GM11168 (cell line): ENCODE results near the gene KIAA1755.
"Not testable (repeated sequence)": the region's sequence is repeated elsewhere in the genome, so short reads cannot be mapped to it uniquely, and the experiment has no call there.

Source experiments
- in situ Hi-C: fragments of 300-500 bp; cut with MboI; formaldehyde crosslinking; loops from one replicate; pipeline ENCODE4 v1.12.0; 2022; ENCODE audit warnings: low sequenced_read_pairs; ENCODE audit not compliant: unreplicated experiment

The KIAA1755 gene

DNA sequence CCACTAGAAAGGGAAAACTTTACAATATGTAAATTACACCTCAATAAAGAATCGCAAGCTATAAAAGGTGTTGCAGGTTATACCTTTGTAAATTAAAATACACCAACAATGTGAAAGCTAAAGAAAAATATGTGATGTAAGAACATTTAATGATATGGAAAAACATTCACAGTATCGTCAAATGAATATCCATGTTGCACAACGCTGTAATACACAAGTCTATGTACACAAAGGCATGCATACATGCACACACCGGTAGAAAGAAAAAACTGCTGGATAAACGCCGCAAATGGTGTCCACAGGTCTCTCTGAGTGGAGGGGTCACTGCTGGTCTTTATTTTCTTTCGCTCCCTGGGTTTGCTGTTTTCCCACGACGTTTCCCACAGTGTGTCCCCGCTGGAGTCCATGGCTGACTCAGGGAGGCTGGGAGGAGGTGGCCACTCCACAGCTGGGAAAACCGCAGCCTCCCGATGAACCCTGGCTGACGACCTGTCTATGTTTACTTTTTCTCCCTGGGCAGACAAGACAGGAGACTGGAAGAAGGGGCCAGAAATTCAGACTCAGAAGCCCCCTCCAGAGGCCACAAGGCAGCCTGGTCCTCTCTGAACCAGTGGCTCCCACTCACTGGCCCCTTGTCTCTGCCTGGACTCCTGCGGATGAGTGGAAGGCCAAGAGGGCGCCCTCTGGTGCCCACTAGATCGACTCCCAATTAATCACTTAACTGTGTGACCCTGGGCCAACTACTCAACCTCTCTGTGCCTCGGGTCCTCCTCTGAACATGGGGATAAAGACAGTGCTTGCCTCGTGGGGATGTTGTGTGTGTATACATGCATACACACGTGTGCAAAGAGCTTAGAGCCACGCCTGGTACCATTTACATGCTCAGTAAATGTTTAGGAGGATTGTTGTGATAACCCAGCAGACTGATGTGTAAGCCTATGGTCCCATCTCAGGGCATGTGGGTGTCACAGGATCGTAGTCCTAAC is 30.6 kb upstream of the KIAA1755 start:
- in situ Hi-C loops = no loop called here

DNA sequence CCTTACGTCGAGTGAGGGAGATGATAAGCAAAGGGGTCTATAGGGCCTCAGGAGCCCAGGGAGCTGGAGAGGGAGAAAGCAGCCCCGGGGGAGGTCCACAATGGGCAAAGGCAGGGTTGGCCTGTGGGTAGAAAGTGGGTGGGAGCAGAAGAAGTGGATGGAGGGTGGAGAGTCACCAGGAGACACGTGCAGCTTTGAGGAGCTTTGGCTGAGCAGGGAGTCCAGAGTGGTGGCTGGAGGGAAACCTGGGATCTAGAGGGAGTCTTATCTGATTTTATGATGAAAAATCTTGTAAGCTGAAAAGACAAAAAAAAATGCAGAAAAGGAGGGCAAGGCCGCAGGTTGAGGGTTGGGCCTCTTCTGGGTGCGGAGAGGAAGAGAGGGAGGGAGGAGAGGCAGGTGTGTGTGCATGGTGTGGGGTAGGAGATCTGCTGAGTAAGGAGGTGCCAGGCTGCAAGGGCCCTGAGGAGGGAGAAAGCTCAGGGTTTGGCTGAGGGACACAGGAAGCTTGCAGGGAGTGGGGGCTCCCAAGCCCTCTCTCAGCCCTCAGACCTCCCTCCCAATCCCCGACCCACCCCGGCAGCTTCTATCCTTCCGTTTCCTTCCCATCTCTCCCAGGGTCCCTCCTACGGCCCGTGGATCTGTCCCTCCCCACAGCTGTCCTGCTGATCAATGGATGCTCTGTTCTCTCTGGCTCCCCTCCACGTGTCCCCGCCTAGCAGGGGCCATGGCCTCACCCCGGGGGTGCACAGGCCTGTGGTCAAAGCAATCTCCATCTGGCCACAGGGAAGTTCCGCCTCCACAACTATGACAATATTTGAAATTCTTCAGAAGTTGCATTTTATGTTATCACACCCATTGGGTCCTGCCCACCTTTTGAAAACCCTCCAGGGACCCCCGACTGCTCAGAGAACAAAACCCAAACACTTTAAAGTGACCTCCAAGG is 26.3 kb upstream of the KIAA1755 start:
- in situ Hi-C loops = no loop called here

DNA sequence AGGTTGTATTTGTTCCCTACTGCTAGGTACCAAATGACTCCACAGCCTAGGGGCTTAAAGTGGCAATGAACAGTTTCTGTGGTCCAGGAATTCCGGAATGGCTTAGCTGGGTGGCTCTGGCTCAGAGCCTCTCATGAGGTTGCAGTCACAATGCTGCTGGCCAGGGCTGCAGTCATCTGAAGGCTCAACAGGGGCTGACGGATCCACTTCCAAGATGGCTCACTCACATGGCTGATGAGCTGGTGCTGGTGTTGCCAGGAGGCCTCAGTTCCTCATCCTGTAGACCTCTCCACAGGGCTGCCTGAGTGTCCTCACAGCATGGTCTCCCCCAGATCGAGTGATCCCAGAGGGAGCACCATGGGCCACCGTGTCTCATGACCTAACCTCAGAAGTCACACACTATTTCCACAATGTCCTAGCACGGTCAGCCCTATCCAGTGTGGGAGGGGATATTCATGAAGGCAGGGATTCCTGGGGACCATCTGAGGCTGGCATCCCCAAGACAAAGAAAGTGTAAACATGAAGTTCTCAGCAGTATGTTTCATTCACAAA is 24.4 kb upstream of the KIAA1755 start:
- in situ Hi-C loops = no loop called here

DNA sequence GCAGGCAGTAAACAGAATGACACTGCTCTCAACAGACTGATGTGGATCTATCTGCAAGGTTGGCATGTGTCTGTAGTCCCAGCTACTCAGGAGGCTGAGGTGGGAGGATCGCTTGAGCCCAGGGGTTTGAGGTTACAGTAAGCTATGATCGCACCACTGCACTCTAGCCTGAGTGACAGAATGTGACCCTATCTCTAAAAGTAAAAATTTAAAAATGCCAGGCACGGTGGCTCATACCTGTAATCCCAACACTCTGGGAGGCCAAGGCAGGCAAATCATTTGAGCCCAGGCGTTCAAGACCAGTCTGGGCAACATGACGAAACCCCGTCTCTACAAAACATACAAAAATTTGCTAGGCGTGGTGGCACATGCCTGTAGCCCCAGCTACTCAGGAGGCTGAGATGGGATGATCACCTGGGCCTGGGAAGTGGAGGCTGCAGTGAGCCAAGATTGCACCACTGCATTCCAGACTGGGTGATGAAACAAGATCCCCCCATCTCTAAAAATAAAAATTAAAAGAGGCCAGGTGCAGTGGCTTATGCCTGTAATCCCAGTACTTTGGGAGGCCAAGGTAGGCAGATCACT is 23.6 kb upstream of the KIAA1755 start:
- in situ Hi-C loops = not testable (repeated sequence)

GRCh38 chr20:38283236-38283635 is 22.7 kb upstream of the KIAA1755 start:
- in situ Hi-C loops = no loop called here

GRCh38 chr20:38281176-38281915 is 20.8 kb upstream of the KIAA1755 start:
- in situ Hi-C loops = not testable (repeated sequence)

GRCh38 chr20:38278763-38279162 is 18.2 kb upstream of the KIAA1755 start:
- in situ Hi-C loops = no loop called here

- in situ Hi-C loops = no loop called here
These were observed 17.6 kb upstream of the KIAA1755 start for GRCh38 chr20:38278131-38278530.

- in situ Hi-C loops = no loop called here
These were observed 17.2 kb upstream of the KIAA1755 start for GRCh38 chr20:38277691-38278090.

- in situ Hi-C loops = no loop called here
These were observed 16.8 kb upstream of the KIAA1755 start for GRCh38 chr20:38277285-38277684.

DNA sequence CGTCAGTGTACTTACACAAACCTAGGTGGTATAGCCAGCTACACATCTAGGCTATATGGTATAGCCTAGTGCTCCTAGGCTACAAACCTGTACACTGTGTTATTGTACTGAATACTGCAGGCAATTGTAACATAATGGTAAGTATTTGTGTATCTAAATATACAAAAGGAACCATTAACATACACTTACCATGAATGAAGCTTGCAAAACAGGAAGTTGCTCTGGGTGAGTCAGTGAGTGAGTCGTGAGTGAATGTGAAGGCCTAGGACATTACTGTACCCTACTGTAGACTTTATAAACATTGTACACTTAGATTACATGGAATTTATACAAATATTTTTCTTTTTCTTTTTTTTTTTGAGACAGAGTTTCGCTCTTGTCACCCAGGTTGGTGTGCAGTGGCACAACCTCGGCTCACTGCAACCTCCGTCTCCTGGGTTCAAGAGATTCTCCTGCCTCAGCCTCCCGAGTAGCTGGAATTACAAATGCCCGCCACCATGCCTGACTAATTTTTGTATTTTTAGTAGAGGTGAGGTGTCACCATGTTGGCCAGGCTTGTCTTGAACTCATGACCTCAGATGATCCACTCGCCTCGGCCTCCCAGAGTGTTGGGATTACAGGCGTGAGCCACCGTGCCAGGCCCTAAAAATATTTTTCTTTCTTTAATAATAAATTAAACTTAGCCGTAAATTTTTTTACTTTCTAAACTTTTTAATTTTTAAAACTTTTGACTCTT is 15.4 kb upstream of the KIAA1755 start:
- in situ Hi-C loops = no loop called here

DNA sequence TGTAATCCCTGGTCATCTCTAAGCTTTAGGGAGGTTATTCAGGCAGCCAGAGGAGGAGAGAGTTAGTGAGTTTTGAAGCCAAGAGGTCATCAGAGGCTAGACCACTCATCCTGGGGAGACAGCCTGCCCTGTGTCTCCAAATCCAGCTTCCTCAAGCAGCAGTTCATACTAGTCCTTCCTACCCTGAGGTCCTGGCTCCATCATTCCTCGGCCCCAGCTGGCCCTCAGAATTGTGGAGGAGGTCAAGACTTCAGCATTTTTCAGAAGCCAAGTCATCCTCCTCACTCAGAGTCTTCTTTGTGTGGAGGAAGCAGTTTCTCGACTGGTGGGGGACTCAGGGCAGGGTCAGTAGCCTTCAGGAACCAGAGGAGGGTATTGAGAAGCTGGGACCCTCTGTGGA is 12.4 kb upstream of the KIAA1755 start:
- in situ Hi-C loops = no loop called here

GRCh38 chr20:38272398-38272797 is 11.9 kb upstream of the KIAA1755 start:
- in situ Hi-C loops = no loop called here

DNA sequence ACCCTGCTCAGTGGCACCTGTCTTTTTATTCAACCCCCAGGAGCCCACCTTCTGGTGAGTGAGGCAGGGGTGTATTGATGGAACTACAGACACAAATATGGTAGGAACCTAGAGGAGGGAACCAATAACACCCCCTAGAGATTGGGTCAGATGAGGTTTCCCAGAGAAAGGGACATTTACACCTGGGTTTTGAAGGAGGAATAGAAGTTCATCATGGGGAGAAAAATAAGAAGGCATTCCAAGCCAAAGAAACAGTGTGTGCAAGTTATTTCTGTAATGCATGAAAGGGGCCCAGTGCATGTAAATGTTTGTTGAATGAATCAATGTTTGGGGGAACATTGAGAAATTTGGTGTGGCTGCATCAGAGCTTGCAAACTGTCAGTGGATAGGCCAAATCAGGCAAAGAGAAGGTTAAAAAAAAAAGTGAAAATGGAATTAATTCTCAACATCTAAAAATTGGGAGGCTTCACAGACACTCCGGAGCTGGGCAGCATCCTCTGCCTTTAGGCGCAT is 11.1 kb upstream of the KIAA1755 start:
- in situ Hi-C loops = no loop called here

DNA sequence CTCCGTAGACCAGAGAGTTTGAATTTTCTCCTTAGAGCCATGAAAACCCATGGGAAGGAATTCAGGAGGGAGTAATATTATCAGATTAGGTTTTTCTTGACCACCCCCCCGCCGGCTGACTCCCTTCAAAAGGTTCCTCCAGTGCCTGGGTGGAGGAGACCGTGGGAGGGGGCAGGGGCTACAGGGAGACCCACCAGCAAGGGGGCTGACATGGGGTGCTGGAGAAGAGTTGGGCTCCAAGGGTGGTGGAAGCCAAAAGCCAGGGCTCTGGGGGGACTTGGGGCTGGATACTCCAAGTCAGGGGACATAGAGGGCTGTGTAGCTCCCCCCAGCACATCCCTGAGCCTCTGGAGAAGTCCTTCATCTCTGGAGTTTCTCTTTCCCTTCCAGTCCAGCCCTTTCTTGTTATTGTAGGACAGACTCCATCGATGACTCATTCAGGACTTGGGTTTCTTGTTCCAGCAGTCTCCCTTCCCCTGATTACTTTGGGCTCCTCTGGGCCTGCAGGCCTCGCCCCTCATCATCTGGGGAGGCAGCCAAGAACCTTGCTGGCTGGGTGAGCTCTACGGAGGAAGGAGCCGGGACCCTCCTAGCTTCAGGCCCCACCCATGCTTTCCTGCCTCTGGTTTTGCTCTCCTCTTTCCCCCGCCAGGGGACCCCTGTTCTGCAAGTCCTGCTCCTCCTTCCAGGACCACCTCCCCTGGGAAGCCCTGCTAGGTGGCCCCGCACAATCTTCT is 10.5 kb upstream of the KIAA1755 start:
- in situ Hi-C loops = no loop called here

DNA sequence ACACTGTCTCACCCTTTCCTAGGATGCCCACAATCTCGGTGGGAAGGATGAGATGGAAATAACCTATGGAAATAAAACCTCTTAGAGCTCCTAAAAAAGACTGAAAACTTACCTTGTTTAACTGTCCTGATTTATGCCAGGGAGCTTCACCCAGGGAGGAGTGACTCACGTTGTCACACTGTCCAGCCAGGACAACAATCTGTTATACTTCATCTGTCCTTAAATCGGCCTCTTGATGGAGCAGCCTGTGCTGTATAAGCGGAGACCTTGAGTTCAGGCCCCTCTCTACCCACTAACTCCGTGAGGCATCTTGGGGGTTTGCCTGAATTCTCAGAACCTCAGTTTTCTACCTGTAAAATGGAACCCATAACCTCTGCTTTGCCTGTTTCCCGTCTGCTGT is 9.2 kb upstream of the KIAA1755 start:
- in situ Hi-C loops = no loop called here

GRCh38 chr20:38269040-38269439 is 8.5 kb upstream of the KIAA1755 start:
- in situ Hi-C loops = no loop called here

GRCh38 chr20:38267901-38268514 is 7.5 kb upstream of the KIAA1755 start:
- in situ Hi-C loops = no loop called here
